NT2/D1 (cell line): ENCODE measurements around the gene SMG9.

ENCODE experiments used
- SUZ12 ChIP-seq: IDR thresholded peaks from 2 replicates; pipeline ENCODE4 v1.6.1; 2011; ENCODE audit not compliant: insufficient read length, insufficient read depth; ENCODE audit errors: extremely low read depth
- YY1 ChIP-seq: IDR thresholded peaks from 2 replicates; pipeline ENCODE4 v1.6.1; 2011; ENCODE audit not compliant: insufficient read length, insufficient read depth
- ZNF274 ChIP-seq: IDR thresholded peaks from 2 replicates; pipeline ENCODE4 v1.6.1; 2011; ENCODE audit warnings: mild to moderate bottlenecking, low read depth, low read length

- TF ChIP-seq YY1 (no peak), ZNF274 (no peak), SUZ12 (no peak)
These were observed 71.7 kb downstream of the SMG9 start for GRCh38 chr19:43682824-43683661.
